Measurements from ENCODE around the gene GIPC3. TPM values are rescaled to one million over a fixed set of nuclear protein-coding genes. Genes with fewer than 3 reads are reported as not detected.

The GIPC3 gene
- total and polyA plus RNA-seq, 2 experiments from 2014 or later, result 0.06 TPM; not detected in 1

DNA sequence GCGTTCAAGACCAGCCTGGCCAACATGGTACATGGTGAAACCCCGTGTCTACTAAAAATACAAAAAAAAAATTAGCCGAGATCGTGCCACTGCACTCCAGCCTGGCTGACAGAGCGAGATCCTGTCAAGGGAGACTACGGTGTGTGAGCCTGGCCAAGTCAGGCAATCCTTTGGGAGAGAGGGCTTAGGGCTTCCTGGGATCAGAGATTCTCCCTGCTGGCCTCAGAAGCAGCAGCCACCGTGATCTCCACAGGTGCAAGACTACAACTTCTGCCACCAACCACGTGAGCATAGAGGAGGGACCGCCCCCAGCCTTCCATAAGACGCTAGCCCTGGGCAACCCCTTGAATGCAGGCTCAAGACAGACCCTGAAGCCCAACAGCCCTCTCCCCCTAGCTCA is 35.5 kb upstream of the GIPC3 start:
- H4K20me1 ChIP-seq (ENCODE audit: insufficient read depth), result no peaks in the 10 kb centered on the region
- H3K4me1 ChIP-seq (ENCODE audit: insufficient read depth), result no peaks in the 10 kb centered on the region
- TF ChIP-seq EZH2 (IDR thresholded peaks at IDR 0.05; ENCODE audit: insufficient read depth, poor library complexity, severe bottlenecking), result no peak
- TF ChIP-seq EZH2phosphoT487 (IDR thresholded peaks at IDR 0.05; ENCODE audit: insufficient read depth, low read depth), result no peak
- peaks cover 32% of the 10 kb centered on the region for H3K79me2 ChIP-seq (ENCODE audit: insufficient read depth)
- H3F3A ChIP-seq (ENCODE audit: insufficient read depth), result no peaks in the 10 kb centered on the region
- H2AFZ ChIP-seq, result no peak overlapping the region
- WGBS, 2 experiments (ENCODE audit: low coverage in 1 of 2, low lambda C conversion rate in 2 of 2, missing lambda C conversion rate in 2 of 2), result 93 to 96% methylated on average over 10 of the region's 10 CpGs
- H3K4me2 ChIP-seq (ENCODE audit: unreplicated experiment), result no peak overlapping the region
- H3K9ac ChIP-seq, result no peak overlapping the region
- H3K9me3 ChIP-seq (ENCODE audit: low read depth), result no peaks in the 10 kb centered on the region
- H3K27ac ChIP-seq, result no peak overlapping the region
- in situ Hi-C loops (cut with MboI), result no loop called here
- no peaks in the 10 kb centered on the region for H3K9me2 ChIP-seq (ENCODE audit: insufficient read depth)
- DNase-seq, result no peak
- H3K36me3 ChIP-seq (ENCODE audit: low read depth), result no peaks in the 10 kb centered on the region
- H3K4me3 ChIP-seq, result no peak overlapping the region
- H3K27me3 ChIP-seq (replicated peaks; ENCODE audit: insufficient read depth), result no peaks in the 10 kb centered on the region

DNA sequence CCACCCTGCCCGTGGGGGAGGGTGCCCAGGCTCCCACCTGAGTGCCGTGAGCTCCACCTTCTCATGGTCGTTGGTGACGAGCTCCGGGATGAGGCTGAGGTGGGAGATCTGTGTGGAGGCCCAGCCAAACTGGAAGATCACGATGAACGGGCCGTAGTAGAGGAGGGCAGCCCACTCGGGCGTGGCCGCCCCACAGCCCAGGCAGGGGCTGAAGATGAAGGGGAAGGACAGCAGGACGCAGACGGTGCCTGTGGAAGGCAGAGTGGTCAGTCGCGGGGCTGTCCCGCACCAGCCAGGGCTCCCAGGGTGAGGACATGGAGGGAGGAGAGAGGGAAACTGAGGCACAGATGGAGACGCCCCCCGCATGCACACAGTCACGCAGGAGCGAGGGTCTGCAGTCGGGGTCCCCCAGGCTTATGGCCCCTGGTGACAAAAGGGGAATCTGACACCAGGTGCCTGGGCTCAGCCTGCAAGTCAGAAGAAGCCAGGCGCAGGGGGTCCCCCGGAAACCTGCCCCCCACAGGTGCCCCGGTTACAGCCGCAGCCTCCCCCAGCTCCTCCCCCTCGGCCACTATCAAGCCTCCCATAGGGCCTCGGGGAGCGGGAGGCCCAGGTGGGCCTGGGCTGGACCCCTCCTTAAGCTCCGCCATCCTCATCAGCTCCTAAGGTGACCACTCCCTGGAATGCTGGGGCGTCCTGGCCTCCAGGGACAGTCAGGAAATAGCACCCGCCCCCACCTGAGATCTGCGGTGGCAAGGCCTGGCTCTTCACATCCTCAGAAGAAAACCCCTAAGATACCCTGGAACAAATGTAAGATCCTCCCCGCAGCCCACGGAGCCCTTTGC is 34.1 kb upstream of the GIPC3 start:
- in situ Hi-C loops (cut with MboI), result no loop called here
- H3K27ac ChIP-seq, result no peak overlapping the region
- no peaks in the 10 kb centered on the region for H3F3A ChIP-seq (ENCODE audit: insufficient read depth)
- no peaks in the 10 kb centered on the region for H3K9me3 ChIP-seq (ENCODE audit: low read depth)
- no peaks in the 10 kb centered on the region for H3K27me3 ChIP-seq (replicated peaks; ENCODE audit: insufficient read depth)
- no peak overlapping the region for H2AFZ ChIP-seq
- H3K9ac ChIP-seq, result no peak overlapping the region
- peaks cover 45% of the 10 kb centered on the region for H3K79me2 ChIP-seq (ENCODE audit: insufficient read depth)
- no peaks in the 10 kb centered on the region for H4K20me1 ChIP-seq (ENCODE audit: insufficient read depth)
- peaks cover 4% of the 10 kb centered on the region; the same call in 1 of the 2 replicates for H3K4me1 ChIP-seq (ENCODE audit: insufficient read depth)
- 94% methylated on average over 22 to 34 of the region's 34 CpGs for WGBS, 2 experiments (ENCODE audit: low coverage in 1 of 2, low lambda C conversion rate in 2 of 2, missing lambda C conversion rate in 2 of 2)
- H3K4me2 ChIP-seq (ENCODE audit: unreplicated experiment), result no peak overlapping the region
- no peak overlapping the region for H3K4me3 ChIP-seq
- no peak for DNase-seq
- no peaks in the 10 kb centered on the region for H3K9me2 ChIP-seq (ENCODE audit: insufficient read depth)
- no peaks in the 10 kb centered on the region for H3K36me3 ChIP-seq (ENCODE audit: low read depth)
- no peak for TF ChIP-seq EZH2 (IDR thresholded peaks at IDR 0.05; ENCODE audit: insufficient read depth, poor library complexity, severe bottlenecking)
- TF ChIP-seq EZH2phosphoT487 (IDR thresholded peaks at IDR 0.05; ENCODE audit: insufficient read depth, low read depth), result no peak

DNA sequence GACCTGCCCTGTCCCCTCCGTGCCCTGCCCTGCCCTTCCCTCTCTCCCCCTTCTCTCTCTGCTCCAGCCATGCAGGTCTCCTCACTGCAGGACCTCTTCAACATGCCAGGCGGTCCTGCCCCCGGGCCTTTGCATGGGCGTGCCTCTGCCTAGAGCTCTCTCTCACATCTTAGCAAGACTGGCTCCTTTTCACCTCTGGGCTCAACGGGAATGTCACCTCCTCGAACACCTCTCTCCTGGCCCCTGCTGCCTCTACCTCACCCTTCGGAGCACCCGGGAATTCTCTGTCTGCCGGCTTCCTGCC is 33.5 kb upstream of the GIPC3 start:
- in situ Hi-C loops (cut with MboI), result no loop called here
- Histone ChIP-seq H3K4me1 (ENCODE audit: insufficient read depth) (peaks cover 8% of the 10 kb centered on the region; the same call in 1 of the 2 replicates), H3K9me3 (ENCODE audit: low read depth) (no peaks in the 10 kb centered on the region), H3K9me2 (ENCODE audit: insufficient read depth) (no peaks in the 10 kb centered on the region), H3K27ac (no peak overlapping the region), H3K9ac (no peak overlapping the region), H3K27me3 (replicated peaks; ENCODE audit: insufficient read depth) (no peaks in the 10 kb centered on the region), H3K4me2 (ENCODE audit: unreplicated experiment) (no peak overlapping the region), H3F3A (ENCODE audit: insufficient read depth) (no peaks in the 10 kb centered on the region), H3K4me3 (no peak overlapping the region), H4K20me1 (ENCODE audit: insufficient read depth) (no peaks in the 10 kb centered on the region), H3K79me2 (ENCODE audit: insufficient read depth) (peaks cover 51% of the 10 kb centered on the region), H2AFZ (no peak overlapping the region), H3K36me3 (ENCODE audit: low read depth) (no peaks in the 10 kb centered on the region)
- TF ChIP-seq EZH2phosphoT487 (IDR thresholded peaks at IDR 0.05; ENCODE audit: insufficient read depth, low read depth) (no peak), EZH2 (IDR thresholded peaks at IDR 0.05; ENCODE audit: insufficient read depth, poor library complexity, severe bottlenecking) (no peak)
- DNase-seq, result no peak
- 69 to 74% methylated on average over 8 to 9 of the region's 9 CpGs for WGBS, 2 experiments (ENCODE audit: low coverage in 1 of 2, low lambda C conversion rate in 2 of 2, missing lambda C conversion rate in 2 of 2)

DNA sequence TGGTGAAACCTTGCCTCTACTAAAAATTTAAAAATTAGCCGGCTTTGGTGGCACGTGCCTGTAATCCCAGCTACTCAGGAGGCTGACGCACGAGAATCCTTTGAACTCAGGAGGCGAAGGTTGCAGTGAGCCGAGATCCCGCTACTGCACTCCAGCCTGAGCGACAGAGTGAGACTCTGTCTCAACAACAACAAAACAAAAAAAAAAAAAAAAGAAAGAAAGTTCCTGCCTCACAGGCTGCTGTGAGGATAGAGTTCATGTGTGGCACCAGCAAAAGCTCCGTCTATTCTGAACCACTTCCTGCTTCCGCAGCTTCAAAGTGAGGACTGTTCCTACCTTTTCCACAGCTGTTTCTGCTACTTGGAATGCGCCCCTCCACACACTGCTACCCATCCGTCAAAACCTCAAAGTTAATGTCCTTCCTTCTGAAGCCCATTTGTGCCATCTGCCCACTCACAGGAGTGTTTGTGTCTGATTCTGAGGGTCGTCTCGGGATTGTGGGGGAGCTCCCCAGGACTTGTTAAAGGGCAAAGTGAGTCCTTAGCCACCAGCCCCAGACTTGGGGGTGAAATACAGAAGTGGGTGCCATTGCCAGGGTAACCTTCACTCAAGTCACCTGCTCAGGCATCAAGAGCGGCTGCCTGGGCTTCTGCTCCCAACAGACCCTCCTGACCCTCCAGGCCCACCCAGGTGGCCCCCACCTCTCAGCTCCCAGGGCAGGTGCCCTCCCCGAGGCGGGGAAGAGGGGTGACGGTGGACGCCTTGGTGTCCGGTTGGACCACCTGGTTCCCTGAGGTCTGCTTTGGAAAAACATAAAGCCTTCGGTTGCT is 30.8 kb upstream of the GIPC3 start:
- WGBS, 2 experiments (ENCODE audit: low coverage in 1 of 2, low lambda C conversion rate in 2 of 2, missing lambda C conversion rate in 2 of 2), result 92 to 94% methylated on average over 21 of the region's 21 CpGs
- no peak for TF ChIP-seq EZH2phosphoT487 (IDR thresholded peaks at IDR 0.05; ENCODE audit: insufficient read depth, low read depth)
- no peak for TF ChIP-seq EZH2 (IDR thresholded peaks at IDR 0.05; ENCODE audit: insufficient read depth, poor library complexity, severe bottlenecking)
- H3K9me2 ChIP-seq (ENCODE audit: insufficient read depth), result no peaks in the 10 kb centered on the region
- H3K4me1 ChIP-seq (ENCODE audit: insufficient read depth), result peaks cover 13% of the 10 kb centered on the region; the same call in 1 of the 2 replicates
- no peaks in the 10 kb centered on the region for H3K36me3 ChIP-seq (ENCODE audit: low read depth)
- no peak overlapping the region for H2AFZ ChIP-seq
- H3K9me3 ChIP-seq (ENCODE audit: low read depth), result no peaks in the 10 kb centered on the region
- H3K27me3 ChIP-seq (replicated peaks; ENCODE audit: insufficient read depth), result no peaks in the 10 kb centered on the region
- no peaks in the 10 kb centered on the region for H3F3A ChIP-seq (ENCODE audit: insufficient read depth)
- no peaks in the 10 kb centered on the region for H4K20me1 ChIP-seq (ENCODE audit: insufficient read depth)
- in situ Hi-C loops (cut with MboI), result no loop called here
- H3K4me3 ChIP-seq, result no peak overlapping the region
- peaks cover 55% of the 10 kb centered on the region for H3K79me2 ChIP-seq (ENCODE audit: insufficient read depth)
- no peak for DNase-seq
- no peak overlapping the region for H3K27ac ChIP-seq
- no peak overlapping the region for H3K4me2 ChIP-seq (ENCODE audit: unreplicated experiment)
- no peak overlapping the region for H3K9ac ChIP-seq
